Kidney (tissue), 14 donors: ENCODE data around the gene GALNT18. TPM values are rescaled to one million over a fixed set of nuclear protein-coding genes. Genes with fewer than 3 reads are reported as not detected.

ENCODE experiments used
- DNase-seq, 5 donors: peaks; one replicate each; pipeline ENCODE4 v3.0.0-alpha.2; 2013 to 2020
- FAIRE-seq: peaks from 2 replicates; lab custom pipeline; 2012; peaks lifted over from hg19 to GRCh38; lab: Jason Lieb, UNC
- H3K27ac ChIP-seq, 2 donors: one replicate each; pipeline ENCODE4 v1.7.0; 2013; ENCODE audit warnings: low read depth in 2 of 2, low read length in 2 of 2, inconsistent platforms in 1 of 2
- H3K27me3 ChIP-seq: one replicate; pipeline ENCODE4 v1.7.1; 2013; ENCODE audit warnings: low read length, inconsistent platforms; ENCODE audit not compliant: control insufficient read depth, insufficient read depth
- H3K36me3 ChIP-seq, 3 donors: one replicate each; pipeline versions ENCODE4 v1.7.0 to v1.7.1; 2013; ENCODE audit warnings: low read length in 3 of 3, control low read depth in 1 of 3, inconsistent platforms in 1 of 3; ENCODE audit not compliant: insufficient read depth in 3 of 3, control insufficient read depth in 2 of 3
- H3K4me1 ChIP-seq, 3 donors: one replicate each; pipeline versions ENCODE4 v1.7.0 to v1.7.1; 2013; ENCODE audit warnings: low read length in 3 of 3, inconsistent platforms in 1 of 3, low read depth in 1 of 3; ENCODE audit not compliant: control insufficient read depth in 2 of 3, insufficient read depth in 2 of 3
- H3K4me3 ChIP-seq, 3 donors: one replicate each; pipeline versions ENCODE4 v1.7.0 to v1.8.1; 2013; ENCODE audit warnings: low read length in 3 of 3, control low read depth in 1 of 3, inconsistent platforms in 1 of 3
- H3K9ac ChIP-seq, 3 donors: one replicate each; pipeline versions ENCODE4 v1.7.0 to v1.7.1; 2013; ENCODE audit warnings: low read length in 3 of 3, control low read depth in 1 of 3, inconsistent platforms in 1 of 3
- H3K9me3 ChIP-seq, 3 donors: one replicate each; pipeline versions ENCODE4 v1.7.0 to v1.7.1; 2013; ENCODE audit warnings: low read length in 3 of 3, control low read depth in 1 of 3, inconsistent platforms in 1 of 3; ENCODE audit not compliant: control insufficient read depth in 2 of 3, insufficient read depth in 1 of 3
- CTCF ChIP-seq: IDR thresholded peaks from 3 replicates; pipeline ENCODE4 v1.5.1; 2012; ENCODE audit warnings: mild to moderate bottlenecking, moderate library complexity, borderline replicate concordance; ENCODE audit not compliant: insufficient read depth; ENCODE audit errors: extremely low read depth
- intact Hi-C: fragments of 100-400 bp; cut with DNase I; formaldehyde crosslinking; loops from one replicate; pipeline ENCODE4 v1.11.1; 2022
- polyA plus RNA-seq: library from polyadenylated mRNA; stranded (reverse); fragments of 350-450 nt; fragmentation: Illumina TruSeq; extraction: RNeasy Lipid Tissue Mini Kit (QIAGEN cat#74804); gene quantifications from one replicate; pipeline ENCODE4 v1.2.3, GENCODE V29; 2014; ENCODE audit warnings: low read depth, low replicate concordance; ENCODE audit not compliant: insufficient read depth
- total RNA-seq: library from RNA; stranded (reverse); fragmentation: NEBNext Ultra II Directional; extraction: Animal tissue kit (Norgen Biotek cat#: 25700); gene quantifications from one replicate; pipeline ENCODE4 v1.2.1, GENCODE V29; 2021
- donor health status: control.
- donor health status: control.
- donor health status: control.
- donor health status: control.
- donor health status: control.
- donor health status: DM: yes; HTN: yes; CAD: no.
- donor health status: Normal renal cell carcinoma (clear cell type).

The GALNT18 gene
- total and polyA plus RNA-seq, 2 donors from 2014 or later: 27.2 to 42.1 TPM

GRCh38 chr11:11334607-11335006 is 287.2 kb downstream of the GALNT18 start:
- DNase-seq (no peak), FAIRE-seq (no peak)
- no peak overlapping the region for H3K27ac ChIP-seq
- intact Hi-C loops: no loop called here
- no peak overlapping the region for H3K9ac ChIP-seq
- H3K27me3 ChIP-seq: no peaks in the 10 kb centered on the region
- H3K4me1 ChIP-seq: no peaks in the 10 kb centered on the region
- H3K36me3 ChIP-seq: peaks cover 0 to 24% (median 2%) of the 10 kb centered on the region in 3 donors
- H3K9me3 ChIP-seq: no peaks in the 10 kb centered on the region
- no peak for TF ChIP-seq CTCF
- no peak overlapping the region for H3K4me3 ChIP-seq

DNA sequence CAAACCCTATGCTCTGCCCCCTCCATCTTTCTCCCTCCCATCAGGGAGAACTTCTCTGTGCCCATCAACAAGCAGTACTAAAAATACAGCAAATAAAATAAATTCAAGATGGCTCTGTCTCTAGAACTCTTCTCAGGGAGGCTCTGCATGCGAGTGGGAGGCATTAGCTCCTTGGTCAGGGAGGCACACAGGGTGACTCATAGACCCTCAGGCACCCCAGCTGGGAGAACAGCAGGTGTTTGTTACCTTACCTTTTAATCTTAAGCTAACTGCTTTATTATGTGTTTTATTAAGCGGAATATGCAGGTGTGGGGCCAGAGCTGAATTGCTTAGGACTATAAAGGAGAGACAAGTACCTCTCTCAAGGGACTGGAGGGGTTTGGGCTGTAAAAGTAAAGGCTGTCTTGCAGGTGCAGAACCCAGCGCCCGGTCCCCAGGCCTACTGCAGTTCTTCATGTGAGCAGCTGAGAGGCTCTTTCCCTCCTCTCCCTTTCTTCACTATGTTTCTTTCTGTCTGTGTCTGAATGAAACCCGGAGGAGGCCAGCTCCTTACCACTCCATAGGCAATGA is 289.6 kb downstream of the GALNT18 start:
- FAIRE-seq (no peak), DNase-seq (no peak)
- Histone ChIP-seq H3K36me3 (peaks cover 0 to 27% (median 3%) of the 10 kb centered on the region in 3 donors), H3K4me3 (no peak overlapping the region), H3K9me3 (no peaks in the 10 kb centered on the region), H3K27me3 (no peaks in the 10 kb centered on the region), H3K4me1 (no peaks in the 10 kb centered on the region), H3K9ac (no peak overlapping the region), H3K27ac (no peak overlapping the region)
- intact Hi-C loops: no loop called here
- TF ChIP-seq CTCF: no peak

GRCh38 chr11:11329062-11329806 is 292.6 kb downstream of the GALNT18 start:
- intact Hi-C loops: no loop called here
- TF ChIP-seq CTCF: no peak
- H3K36me3 ChIP-seq: peaks cover 0 to 23% (median 3%) of the 10 kb centered on the region in 3 donors
- FAIRE-seq: no peak
- H3K9me3 ChIP-seq: no peaks in the 10 kb centered on the region
- no peak overlapping the region for H3K4me3 ChIP-seq
- H3K27ac ChIP-seq: no peak overlapping the region
- no peaks in the 10 kb centered on the region for H3K27me3 ChIP-seq
- H3K4me1 ChIP-seq: no peaks in the 10 kb centered on the region
- no peak for DNase-seq
- H3K9ac ChIP-seq: no peak overlapping the region
